B cell (primary cell): ENCODE results near the gene NHSL1.

Experiments
- EZH2 ChIP-seq: IDR thresholded peaks from 2 replicates; pipeline ENCODE4 v1.6.1; 2012; ENCODE audit warnings: borderline replicate concordance, low read depth, mild to moderate bottlenecking, moderate library complexity, low read length; ENCODE audit not compliant: insufficient read depth, poor library complexity, severe bottlenecking
- TF ChIP-seq, protein P1 (sequence below): fragments of 200-600 bp; IDR thresholded peaks from one replicate; pipeline ENCODE4 v1.8.0; 2022; ENCODE audit warnings: antibody characterized with exemption, mild to moderate bottlenecking

DNA sequence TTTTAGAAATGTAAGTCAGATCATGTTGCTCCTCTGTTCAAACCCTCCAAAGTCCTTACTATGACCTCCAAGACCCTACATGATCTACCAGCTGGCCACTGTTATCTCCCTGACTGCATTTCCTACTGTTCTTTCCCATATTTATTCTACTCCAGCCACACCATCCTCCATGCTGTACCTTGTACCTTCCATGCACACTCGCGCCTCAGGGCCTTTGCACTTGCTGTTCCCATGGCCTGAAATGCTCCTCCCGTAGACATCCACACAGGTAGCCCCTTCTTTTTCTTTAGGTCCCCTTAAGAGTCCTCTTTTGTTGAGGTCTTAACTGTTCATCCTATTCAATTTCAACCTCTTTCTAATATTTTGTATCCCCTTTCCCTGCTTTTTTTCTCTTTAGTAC lies 48.3 kb downstream of the NHSL1 start:
- TF ChIP-seq, protein P1, sequence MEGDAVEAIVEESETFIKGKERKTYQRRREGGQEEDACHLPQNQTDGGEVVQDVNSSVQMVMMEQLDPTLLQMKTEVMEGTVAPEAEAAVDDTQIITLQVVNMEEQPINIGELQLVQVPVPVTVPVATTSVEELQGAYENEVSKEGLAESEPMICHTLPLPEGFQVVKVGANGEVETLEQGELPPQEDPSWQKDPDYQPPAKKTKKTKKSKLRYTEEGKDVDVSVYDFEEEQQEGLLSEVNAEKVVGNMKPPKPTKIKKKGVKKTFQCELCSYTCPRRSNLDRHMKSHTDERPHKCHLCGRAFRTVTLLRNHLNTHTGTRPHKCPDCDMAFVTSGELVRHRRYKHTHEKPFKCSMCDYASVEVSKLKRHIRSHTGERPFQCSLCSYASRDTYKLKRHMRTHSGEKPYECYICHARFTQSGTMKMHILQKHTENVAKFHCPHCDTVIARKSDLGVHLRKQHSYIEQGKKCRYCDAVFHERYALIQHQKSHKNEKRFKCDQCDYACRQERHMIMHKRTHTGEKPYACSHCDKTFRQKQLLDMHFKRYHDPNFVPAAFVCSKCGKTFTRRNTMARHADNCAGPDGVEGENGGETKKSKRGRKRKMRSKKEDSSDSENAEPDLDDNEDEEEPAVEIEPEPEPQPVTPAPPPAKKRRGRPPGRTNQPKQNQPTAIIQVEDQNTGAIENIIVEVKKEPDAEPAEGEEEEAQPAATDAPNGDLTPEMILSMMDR, result no peak
- TF ChIP-seq EZH2, result no peak
